Gastrocnemius medialis (tissue), 4 donors: Measurements from ENCODE around the gene MCU. TPM values are rescaled to one million over a fixed set of nuclear protein-coding genes. Genes with fewer than 3 reads are reported as not detected.
"Not testable (repeated sequence)": the region's sequence is repeated elsewhere in the genome, so short reads cannot be mapped to it uniquely, and the experiment has no call there.

ENCODE experiments used
- ATAC-seq, 2 donors: fragments of 150-250 bp; one replicate each; pipeline ENCODE4 v1.9.1; 2016
- DNase-seq, 2 donors: peaks; one replicate each; pipeline ENCODE4 v3.0.0-alpha.2; 2019
- H3K27ac ChIP-seq, 4 donors: fragments of 200-600 bp; sonication (generic); 1 replicate in 1 of 4; 2 replicates in 3 of 4; pipeline ENCODE4 v1.5.1; 2016 to 2018; ENCODE audit warnings: mild to moderate bottlenecking in 2 of 4, moderate library complexity in 1 of 4
- H3K27me3 ChIP-seq, 3 donors: fragments of 200-600 bp; sonication (generic) in 2 of 3; 1 replicate in 1 of 3; 2 replicates in 2 of 3; pipeline versions ENCODE4 v1.5.1 to v1.6.0; 2016 to 2019; ENCODE audit warnings: mild to moderate bottlenecking in 1 of 3, moderate library complexity in 1 of 3
- H3K36me3 ChIP-seq, 2 donors: fragments of 200-600 bp; sonication (generic) in 1 of 2; one replicate each; pipeline ENCODE4 v1.5.1; 2017 to 2018
- H3K4me1 ChIP-seq, 2 donors: fragments of 200-600 bp; sonication (generic) in 1 of 2; one replicate each; pipeline ENCODE4 v1.5.1; 2016 to 2017; ENCODE audit warnings: mild to moderate bottlenecking in 2 of 2
- H3K4me3 ChIP-seq, 4 donors: fragments of 200-600 bp; sonication (generic) in 3 of 4; 1 replicate in 1 of 4; 2 replicates in 3 of 4; pipeline ENCODE4 v1.5.1; 2016 to 2019; ENCODE audit warnings: mild to moderate bottlenecking in 2 of 4
- H3K9me3 ChIP-seq, 3 donors: fragments of 200-600 bp; sonication (generic) in 2 of 3; 1 replicate in 1 of 3; 2 replicates in 2 of 3; pipeline ENCODE4 v1.5.1; 2016 to 2019
- POLR2A ChIP-seq, 2 donors: fragments of 450-650 bp; IDR thresholded peaks; one replicate each; pipeline ENCODE4 v1.6.1; 2017; ENCODE audit warnings: antibody characterized with exemption in 2 of 2, mild to moderate bottlenecking in 2 of 2, moderate library complexity in 2 of 2
- in situ Hi-C, 4 donors: fragments of 200-750 bp; cut with MboI; loops; one replicate each; pipeline versions ENCODE4 v1.15.0 to v1.8.0; 2017; ENCODE audit warnings: low sequenced_read_pairs in 4 of 4
- intact Hi-C: fragments of 100-400 bp; cut with DNase I; formaldehyde crosslinking; loops from one replicate; pipeline ENCODE4 v1.15.1; 2023; ENCODE audit warnings: low total_unique reads
- total RNA-seq, 4 donors: library from RNA; depleted of rRNA; stranded (reverse); fragments of >200 nt; gene quantifications; one replicate each; pipeline versions ENCODE4 v1.1.0 to v1.2.3, GENCODE V29; 2016
- TF ChIP-seq, protein P1 (sequence below), 5 experiments: fragments of 450-650 bp in 3 of 5; fragments of 200-600 bp in 2 of 5; sonication (generic) in 2 of 5; IDR thresholded peaks in 4 of 5; conservative IDR thresholded peaks in 1 of 5; 1 replicate in 4 of 5; 2 replicates in 1 of 5; pipeline ENCODE4 v1.5.1; 2016 to 2019; ENCODE audit warnings: antibody characterized with exemption in 5 of 5, mild to moderate bottlenecking in 3 of 5, moderate library complexity in 3 of 5

Gene MCU
- total RNA-seq, 4 donors from 2014 or later = 25.1 to 61.3 (median 49.0) TPM

GRCh38 chr10:72667207-72667864, 24.6 kb upstream of the MCU start:
- no peak for TF ChIP-seq POLR2A (IDR thresholded peaks at IDR 0.05)
- TF ChIP-seq, protein P1, sequence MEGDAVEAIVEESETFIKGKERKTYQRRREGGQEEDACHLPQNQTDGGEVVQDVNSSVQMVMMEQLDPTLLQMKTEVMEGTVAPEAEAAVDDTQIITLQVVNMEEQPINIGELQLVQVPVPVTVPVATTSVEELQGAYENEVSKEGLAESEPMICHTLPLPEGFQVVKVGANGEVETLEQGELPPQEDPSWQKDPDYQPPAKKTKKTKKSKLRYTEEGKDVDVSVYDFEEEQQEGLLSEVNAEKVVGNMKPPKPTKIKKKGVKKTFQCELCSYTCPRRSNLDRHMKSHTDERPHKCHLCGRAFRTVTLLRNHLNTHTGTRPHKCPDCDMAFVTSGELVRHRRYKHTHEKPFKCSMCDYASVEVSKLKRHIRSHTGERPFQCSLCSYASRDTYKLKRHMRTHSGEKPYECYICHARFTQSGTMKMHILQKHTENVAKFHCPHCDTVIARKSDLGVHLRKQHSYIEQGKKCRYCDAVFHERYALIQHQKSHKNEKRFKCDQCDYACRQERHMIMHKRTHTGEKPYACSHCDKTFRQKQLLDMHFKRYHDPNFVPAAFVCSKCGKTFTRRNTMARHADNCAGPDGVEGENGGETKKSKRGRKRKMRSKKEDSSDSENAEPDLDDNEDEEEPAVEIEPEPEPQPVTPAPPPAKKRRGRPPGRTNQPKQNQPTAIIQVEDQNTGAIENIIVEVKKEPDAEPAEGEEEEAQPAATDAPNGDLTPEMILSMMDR (IDR thresholded peaks at IDR 0.05 in 4 of 5, conservative IDR thresholded peaks at IDR 0.05 in 1 of 5) = no peak
- in situ Hi-C loops = no loop called here

GRCh38 chr10:72673280-72673679, 18.7 kb upstream of the MCU start:
- Histone ChIP-seq H3K27me3 (no peaks in the 10 kb centered on the region), H3K9me3 (no peaks in the 10 kb centered on the region), H3K36me3 (no peaks in the 10 kb centered on the region), H3K27ac (no peak overlapping the region), H3K4me3 (no peak overlapping the region), H3K4me1 (peaks cover 0 to 5% of the 10 kb centered on the region in 2 donors)
- in situ Hi-C loops (no loop called here), intact Hi-C loops (no loop called here)
- ATAC-seq (no peak), DNase-seq (no peak)
- TF ChIP-seq, protein P1 (IDR thresholded peaks at IDR 0.05 in 4 of 5, conservative IDR thresholded peaks at IDR 0.05 in 1 of 5) = no peak
- TF ChIP-seq POLR2A (IDR thresholded peaks at IDR 0.05) = no peak

More at GRCh38 chr10:72667207-72667864, 24.6 kb upstream of the MCU start:
- Histone ChIP-seq H3K4me1 (no peaks in the 10 kb centered on the region), H3K36me3 (no peaks in the 10 kb centered on the region), H3K9me3 (no peaks in the 10 kb centered on the region), H3K27me3 (no peaks in the 10 kb centered on the region), H3K4me3 (no peak overlapping the region), H3K27ac (no peak overlapping the region)
- ATAC-seq = no peak
- intact Hi-C loops = no loop called here
- DNase-seq = no peak

DNA sequence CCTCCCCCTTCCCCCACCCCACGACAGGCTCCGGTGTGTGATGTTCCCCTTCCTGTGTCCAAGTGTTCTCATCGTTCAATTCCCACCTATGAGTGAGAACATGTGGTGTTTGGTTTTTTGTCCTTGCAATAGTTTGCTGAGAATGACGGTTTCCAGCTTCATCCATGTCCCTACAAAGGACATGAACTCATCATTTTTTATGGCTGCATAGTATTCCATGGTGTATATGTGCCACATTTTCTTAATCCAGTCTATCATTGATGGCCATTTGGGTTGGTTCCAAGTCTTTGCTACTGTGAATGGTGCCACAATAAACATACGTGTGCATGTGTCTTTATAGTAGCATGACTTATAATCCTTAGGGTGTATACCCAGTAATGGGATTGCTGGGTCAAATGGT, 17.8 kb upstream of the MCU start:
- not testable (repeated sequence) for H3K9me3 ChIP-seq

DNA sequence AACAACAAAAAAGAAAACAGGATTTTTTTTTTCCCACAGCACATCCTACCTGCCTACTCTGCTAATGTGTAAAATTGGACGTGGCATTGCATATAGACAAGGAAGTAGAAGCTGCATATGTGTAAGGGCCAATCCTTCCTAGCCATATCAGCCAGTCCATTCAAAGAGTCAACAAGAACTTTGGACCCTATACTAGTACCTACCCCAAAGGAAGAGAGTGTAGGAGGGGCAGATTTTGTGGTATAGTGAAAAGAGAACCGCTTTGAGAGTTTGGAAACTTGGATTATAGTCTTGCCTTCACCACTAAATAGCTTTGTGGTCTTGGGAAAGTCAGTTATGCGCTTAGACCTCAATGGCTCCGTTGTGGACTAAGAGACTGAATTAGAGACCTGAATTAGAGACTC, 12.1 kb upstream of the MCU start:
- in situ Hi-C loops = loop anchor here in 3 of 4 donors (10.0 to 25.0 kb wide), 2 partner anchors 55 to 318 kb away; partner anchors contain the start of genes DNAJB12 (in 3 of the 3) and MICU1 (in 1 of the 3)

More for the DNA sequence above, 17.8 kb upstream of the MCU start:
- ATAC-seq, in situ Hi-C loops, H3K4me1 ChIP-seq, intact Hi-C loops, H3K36me3 ChIP-seq, H3K27me3 ChIP-seq, H3K27ac ChIP-seq, H3K4me3 ChIP-seq, DNase-seq: not testable (repeated sequence)

DNA sequence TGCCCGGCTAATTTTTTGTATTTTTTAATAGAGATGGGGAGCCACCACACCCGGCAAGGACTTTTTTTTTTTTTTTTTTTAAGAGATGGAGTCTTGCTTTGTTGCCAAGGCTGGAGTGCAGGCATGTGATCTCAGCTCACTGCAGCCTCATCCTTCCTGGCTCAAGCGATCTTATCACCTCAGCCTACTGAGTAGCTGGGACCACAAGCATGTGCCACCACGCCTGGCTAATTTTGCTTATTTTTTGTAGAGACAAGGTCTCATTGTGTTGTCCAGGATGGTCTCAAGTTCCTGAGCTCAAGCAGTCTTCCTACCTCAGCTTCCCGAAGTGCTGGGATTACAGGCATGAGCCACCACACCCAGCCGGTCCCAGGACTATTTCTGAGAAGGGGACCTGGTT, 9.3 kb upstream of the MCU start:
- DNase-seq (no peak), ATAC-seq (no peak)
- Histone ChIP-seq H3K27me3 (no peaks in the 10 kb centered on the region), H3K4me3 (no peak overlapping the region), H3K9me3 (no peaks in the 10 kb centered on the region), H3K4me1 (peaks cover 16 to 26% of the 10 kb centered on the region in 2 donors), H3K36me3 (no peaks in the 10 kb centered on the region), H3K27ac (peak overlapping the region in 3 of 4 donors; percentile 40 to 49 (median 40))
- TF ChIP-seq, protein P1 (IDR thresholded peaks at IDR 0.05 in 4 of 5, conservative IDR thresholded peaks at IDR 0.05 in 1 of 5) = no peak
- TF ChIP-seq POLR2A (IDR thresholded peaks at IDR 0.05) = no peak
- in situ Hi-C loops = loop anchor here in 3 of 4 donors (10.0 to 25.0 kb wide), 2 partner anchors 58 to 320 kb away; partner anchors contain the start of genes DNAJB12 (in 3 of the 3) and MICU1 (in 1 of the 3)
- intact Hi-C loops = no loop called here

More for the DNA sequence above, 12.1 kb upstream of the MCU start:
- Histone ChIP-seq H3K27ac (no peak overlapping the region), H3K27me3 (no peaks in the 10 kb centered on the region), H3K9me3 (no peaks in the 10 kb centered on the region), H3K4me3 (no peak overlapping the region), H3K36me3 (no peaks in the 10 kb centered on the region), H3K4me1 (peaks cover 3 to 11% of the 10 kb centered on the region in 2 donors)
- ATAC-seq (no peak), DNase-seq (no peak)
- intact Hi-C loops = no loop called here
- TF ChIP-seq, protein P1 (IDR thresholded peaks at IDR 0.05 in 4 of 5, conservative IDR thresholded peaks at IDR 0.05 in 1 of 5) = no peak
- no peak for TF ChIP-seq POLR2A (IDR thresholded peaks at IDR 0.05)
